Left lobe of liver (tissue), 2 donors: ENCODE results near the gene COG5. TPM values are rescaled to one million over a fixed set of nuclear protein-coding genes. Genes with fewer than 3 reads are reported as not detected.
"Not testable (repeated sequence)": the region's sequence is repeated elsewhere in the genome, so short reads cannot be mapped to it uniquely, and the experiment has no call there.

Experiments
- ATAC-seq: fragments of 200-7000 bp; cut with Tn5 transposase; one replicate; pipeline ENCODE4 v1.9.1; 2020; ENCODE audit warnings: mild to moderate bottlenecking, moderate library complexity
- DNase-seq: peaks from one replicate; pipeline ENCODE4 v3.0.0-alpha.2; 2020; ENCODE audit warnings: low spot score
- total RNA-seq: library from RNA; stranded (reverse); gene quantifications from one replicate; pipeline ENCODE4 v1.2.1, GENCODE V29; 2021
- donor health status: DM: no; HTN: no; CAD: no; lungs with moderate emphysema.
- donor health status: DM: no; HTN: yes; CAD: no.

COG5 gene
- total RNA-seq, 1 donor from 2014 or later, result 12.9 TPM

DNA sequence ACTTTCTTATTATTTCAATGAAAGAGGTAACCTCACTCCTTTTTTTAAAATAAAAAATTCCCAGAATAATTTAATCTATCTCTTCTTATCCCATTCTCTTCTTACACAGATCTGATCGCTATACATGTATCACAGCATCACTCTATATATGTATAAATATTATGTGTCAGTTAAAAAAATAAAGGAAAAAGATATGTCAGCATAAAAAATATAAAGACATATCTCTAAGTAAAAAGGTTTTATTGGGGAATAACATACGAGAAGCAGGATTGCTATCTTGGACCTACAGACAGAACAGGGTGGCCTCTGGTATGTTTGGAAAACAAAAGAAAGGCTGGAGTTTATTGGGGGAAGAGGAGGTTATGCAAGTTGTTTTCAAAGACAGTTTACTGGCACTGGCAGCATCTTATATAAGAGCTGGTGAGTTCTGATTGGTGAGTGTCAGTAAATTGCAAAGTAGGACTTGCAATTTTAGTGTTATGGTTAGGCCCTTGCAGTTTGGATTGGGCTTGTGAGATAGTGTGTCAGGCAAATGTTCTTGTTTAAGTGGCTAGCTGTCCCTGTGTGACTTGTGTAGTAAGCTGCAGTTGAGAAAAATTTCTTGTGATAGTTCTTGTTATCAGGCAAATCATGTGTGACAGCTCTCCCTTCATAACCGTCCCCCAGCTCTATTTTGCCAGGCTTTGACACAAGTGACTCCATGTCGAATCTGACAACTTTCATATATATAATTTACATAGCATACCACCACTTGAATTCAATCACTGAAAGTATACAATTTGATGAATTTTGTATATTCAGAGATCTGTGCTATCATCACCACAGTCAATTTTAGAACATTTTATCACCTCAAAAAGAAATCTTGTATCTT, 276.7 kb downstream of the COG5 start:
- ATAC-seq, result no peak
- no peak for DNase-seq

DNA sequence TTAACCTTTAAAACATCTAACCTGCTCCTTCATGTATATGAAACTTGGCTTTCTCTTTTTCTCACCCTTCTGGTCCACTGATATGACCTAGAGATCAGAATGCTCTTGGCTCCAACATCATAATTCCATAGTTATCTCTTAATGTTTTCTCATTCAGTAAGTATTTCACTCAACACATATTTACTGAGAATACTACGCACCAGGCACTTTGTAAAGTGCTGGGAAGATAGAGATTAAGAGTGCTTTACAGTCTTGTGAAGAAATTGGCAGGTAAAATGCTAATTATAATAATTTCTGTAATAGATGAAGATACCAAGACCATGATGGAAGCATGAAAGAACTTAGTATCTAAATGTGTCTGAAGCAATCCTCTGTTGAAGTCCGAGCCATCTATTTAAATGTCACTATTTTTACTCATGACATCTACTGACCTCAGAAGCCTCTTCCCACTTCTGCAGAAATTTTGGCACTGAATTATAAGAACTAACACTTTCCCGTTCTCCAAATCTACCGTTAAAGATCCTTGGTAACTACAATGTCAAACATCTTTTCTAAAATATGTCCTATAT, 278.7 kb downstream of the COG5 start:
- ATAC-seq (no peak), DNase-seq (no peak)

DNA sequence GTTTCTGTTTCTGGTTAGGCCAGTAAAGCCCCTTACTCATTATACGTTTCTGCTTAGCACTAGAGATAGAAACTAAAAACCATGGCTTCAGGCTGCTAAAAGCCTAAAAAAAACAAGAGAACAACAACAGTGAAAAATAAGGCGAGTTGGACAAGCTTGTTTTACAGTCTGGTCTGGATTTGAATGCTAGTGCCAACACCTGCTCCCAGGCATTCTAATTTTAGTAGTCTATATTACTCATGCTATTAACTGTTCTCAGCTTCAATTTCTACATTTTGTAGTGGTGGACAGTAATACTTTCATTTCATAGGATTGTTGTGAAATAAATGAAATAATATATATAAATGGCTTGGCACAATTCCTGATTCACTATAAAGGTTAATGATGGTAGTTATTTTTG, 286.4 kb downstream of the COG5 start:
- ATAC-seq, result no peak
- no peak for DNase-seq

DNA sequence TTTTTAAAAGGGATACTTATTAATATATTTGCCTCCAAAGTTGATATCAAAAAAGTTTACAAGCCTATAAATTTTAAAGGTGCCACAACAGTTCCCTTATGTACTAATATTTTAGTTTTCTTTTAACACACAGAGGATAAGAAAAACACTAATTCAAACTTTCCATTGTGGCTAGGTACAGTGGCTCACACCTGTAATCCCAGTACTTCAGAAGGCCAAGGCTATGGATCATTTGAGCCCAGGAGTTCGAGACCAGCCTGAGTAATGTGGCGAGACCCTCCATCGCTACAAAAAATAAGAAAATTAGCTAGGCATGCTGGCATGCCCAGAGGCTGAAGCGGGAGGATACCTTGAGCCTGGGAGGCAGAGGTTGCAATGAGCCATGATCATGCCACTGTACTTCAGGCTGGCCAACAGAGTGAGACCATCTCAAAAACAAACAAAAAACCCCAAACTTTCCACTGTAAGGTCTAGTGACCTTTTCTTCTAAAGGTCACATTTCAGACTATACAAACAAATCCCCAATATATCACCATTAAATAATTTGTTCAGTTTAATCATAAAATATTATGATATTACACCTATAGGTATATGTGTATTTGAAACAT, 287.4 kb downstream of the COG5 start:
- DNase-seq (no peak), ATAC-seq (no peak)

DNA sequence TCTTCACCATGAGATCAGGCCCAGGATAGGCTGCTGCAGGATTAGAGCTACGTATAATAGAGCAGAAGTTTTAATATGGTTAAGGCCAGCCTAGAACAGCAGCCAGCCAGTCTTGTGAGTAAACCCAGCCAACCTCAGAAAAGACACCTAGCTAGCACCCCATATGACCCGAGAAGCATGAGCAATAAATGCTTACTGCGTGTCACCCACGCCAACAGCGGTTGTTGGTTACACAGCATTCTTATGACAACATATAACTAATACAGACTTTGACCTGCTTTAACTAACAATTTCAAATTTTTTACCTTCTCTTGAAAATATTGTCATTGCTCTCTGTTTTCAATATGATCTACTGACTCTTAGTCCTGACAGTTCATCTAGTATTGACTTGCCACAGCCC, 289.2 kb downstream of the COG5 start:
- DNase-seq, result no peak

DNA sequence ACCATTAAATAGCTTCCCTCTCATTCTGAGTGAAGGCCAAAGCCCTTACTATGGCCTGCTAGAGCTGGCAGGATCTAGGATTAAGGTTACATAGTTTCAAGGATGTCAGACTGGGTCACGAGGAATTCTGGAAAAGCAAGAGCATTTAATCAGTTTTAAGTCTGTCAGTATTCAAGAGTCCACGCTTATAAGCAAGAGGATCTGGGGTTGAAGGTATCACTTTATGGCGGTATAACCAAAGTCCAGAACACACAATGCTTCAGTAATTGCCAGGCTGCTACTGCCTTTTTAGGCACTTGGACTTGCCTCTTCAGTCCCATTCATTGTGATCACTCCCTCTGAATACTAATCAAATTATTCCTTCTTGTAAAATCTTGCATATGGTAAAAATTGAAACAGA, 293.9 kb downstream of the COG5 start:
- DNase-seq, result no peak
- no peak for ATAC-seq

More for the DNA sequence above, 289.2 kb downstream of the COG5 start:
- ATAC-seq, result no peak

DNA sequence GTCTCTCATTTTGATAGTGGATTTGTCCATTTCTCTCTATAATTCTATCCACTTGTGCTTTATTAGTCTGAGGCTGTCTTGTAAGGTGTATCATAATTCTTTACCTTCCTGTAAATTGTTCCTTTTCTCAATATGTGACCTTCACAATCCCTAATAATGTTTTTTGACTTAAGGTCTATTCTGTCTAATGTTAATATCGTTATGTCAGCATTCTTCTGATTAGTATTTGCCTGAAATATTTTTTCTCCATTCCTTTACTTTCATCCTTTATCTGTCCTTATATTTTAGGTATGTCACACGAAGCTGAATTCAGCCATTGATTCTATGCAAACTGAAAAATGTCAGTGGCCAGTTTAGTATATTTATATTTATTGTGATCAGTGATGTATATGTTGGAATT, 295.1 kb downstream of the COG5 start:
- ATAC-seq, result no peak

DNA sequence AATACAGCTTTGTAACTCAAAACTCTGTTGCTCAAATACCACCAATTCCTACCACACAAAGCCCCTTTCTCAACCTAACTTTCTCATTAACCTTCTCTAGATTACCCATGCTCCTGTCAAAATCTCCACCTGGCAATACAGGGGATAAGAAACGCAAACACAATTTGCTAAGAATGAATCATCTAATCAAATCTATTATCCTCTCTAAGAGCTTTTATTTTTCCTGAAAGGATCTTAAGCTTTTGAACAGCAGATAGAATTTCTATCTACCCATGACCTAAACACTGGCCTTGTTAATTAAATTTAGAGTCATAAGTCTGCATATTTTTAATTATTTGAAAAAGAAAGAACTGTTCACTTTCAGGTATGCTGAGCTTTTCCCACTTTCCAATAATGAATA, 296.6 kb downstream of the COG5 start:
- ATAC-seq, result no peak
- no peak for DNase-seq

More for the DNA sequence above, 295.1 kb downstream of the COG5 start:
- DNase-seq, result no peak

DNA sequence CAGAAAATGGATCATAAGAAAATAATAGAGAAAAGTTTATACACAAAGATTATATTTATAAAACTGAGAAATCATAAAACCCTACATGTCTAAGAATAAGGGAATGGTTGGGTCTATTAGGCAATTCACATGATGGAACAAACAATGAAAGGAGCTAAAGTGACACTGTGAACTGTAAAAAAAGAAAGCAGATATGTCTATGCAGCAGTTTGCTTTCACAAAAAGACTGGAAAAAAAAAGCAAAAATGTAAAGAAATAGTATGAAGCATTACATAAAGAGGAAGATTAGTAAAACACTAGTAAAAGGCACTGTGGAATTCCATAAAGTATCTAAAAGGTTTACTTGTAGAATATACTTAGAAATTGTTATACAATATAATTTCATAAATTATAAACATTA, 299.0 kb downstream of the COG5 start:
- ATAC-seq (no peak), DNase-seq (no peak)

DNA sequence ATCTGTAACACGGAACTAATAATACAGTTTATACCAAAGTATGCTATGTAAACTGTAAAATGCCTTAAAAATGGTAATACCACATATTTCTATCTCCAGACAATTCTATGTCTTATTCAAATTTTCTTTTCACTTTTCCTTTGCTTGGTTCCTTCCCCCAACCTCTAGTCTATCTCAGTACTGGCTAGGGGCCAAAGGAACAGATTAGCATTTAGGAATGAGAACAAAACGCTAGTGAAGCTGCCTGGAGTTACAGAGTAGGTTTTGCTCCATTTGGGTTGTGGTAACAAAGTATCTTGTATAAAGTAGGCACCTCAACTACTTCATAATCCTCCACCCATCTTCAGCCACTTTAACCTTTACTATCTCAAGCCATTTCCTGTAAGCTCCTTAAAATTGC, 300.9 kb downstream of the COG5 start:
- DNase-seq, result no peak
- ATAC-seq, result no peak

DNA sequence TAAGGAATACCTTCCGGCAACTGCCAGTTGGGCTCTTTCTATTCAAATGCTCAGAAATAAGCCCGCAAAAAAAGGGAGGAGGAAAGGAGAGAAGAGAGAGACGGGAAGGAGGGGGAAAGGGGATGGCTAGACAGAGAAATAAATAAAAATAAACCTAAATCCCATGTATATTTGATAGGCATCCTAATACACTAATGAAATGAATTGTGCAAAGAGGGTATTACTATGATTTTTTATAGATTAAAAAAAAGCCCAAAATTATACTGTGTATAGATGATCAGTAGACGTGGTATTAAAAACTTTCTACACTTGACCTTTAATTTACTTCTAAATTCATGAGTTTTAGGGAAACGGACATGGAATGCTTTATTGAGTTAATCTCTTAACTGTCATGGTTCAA, 305.0 kb downstream of the COG5 start:
- ATAC-seq (no peak), DNase-seq (no peak)

DNA sequence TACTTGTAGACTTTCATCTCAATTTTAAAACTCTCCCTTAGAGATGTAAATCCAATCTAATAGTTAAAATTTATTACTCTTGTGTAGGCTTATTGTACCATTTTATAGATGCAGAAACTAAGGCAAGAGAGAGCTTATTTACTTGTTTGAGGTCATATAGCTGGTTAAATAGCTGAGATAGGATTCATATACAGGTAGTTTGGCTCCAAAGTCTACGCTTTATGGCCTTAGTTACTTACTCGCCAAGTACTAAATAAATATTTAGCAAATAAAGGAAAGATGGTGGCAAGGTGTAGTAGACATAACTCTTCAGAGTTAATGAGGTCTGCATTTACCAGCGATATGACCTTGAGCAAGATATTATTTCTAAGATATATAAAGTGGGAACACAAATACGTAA, 308.1 kb downstream of the COG5 start:
- DNase-seq (no peak), ATAC-seq (no peak)

DNA sequence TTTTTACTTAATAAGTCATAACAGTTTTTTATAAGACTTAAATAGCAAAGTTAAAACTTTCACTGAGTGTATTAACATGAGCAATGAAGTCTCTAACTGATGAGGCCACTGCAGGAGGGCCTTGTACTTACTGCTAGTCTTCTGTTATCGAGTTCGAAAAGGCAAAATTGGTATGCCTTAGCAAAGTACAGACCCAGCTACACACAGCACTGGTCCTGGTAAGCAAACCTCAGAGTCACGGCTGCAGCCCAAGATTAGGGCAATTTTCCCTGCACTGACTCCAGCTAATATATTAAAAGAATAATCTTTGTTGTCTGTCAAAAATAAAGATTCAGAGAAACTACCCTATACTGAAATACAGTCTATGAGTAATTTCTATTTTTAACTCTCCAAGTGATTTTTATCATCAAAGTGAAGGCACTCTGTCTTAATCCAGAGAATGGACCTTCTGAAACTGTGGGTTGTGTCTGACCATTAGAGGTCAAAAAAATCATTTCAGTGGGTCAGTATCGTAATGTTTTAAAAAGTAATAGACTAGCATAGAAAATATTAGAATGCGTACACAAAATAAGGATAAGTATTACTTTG, 309.2 kb downstream of the COG5 start:
- ATAC-seq (no peak), DNase-seq (no peak)

DNA sequence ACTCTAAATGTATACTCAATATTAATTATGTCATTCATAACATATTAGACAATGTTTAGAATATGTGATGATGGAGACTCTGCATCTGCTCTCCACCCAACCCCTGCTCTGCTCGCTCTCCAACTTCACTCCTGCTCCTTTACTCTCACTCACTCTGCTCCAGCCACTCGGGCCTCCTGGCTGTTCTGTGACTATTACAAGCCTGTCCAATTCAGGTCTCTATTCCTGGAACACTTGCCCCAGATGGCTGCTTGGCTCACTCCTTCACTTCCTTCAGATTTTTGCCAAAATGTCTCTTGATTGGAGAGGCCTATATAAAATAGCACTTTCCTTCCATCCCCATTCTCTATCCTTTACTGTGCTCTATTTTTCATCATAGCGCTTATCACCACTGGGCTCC, 310.1 kb downstream of the COG5 start:
- ATAC-seq (no peak), DNase-seq (no peak)

DNA sequence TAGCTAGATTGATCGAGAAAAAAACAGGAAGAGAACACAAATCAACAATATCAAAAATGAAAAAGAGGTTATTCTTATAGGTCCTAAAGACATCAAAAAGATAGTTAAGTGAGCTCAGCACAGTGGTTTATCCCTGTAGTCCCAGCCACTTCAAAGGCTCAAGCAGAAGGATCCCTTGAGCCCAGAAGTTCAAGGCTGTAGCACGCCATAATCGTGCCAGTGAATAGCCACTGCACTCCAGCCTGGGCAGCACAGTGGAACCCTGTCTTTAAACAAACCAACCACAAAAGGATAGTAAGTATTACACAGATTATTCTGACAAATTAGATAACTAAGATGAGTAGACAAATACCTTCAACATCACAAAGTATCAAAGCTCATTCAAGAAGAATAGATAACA, 311.8 kb downstream of the COG5 start:
- no peak for ATAC-seq

DNA sequence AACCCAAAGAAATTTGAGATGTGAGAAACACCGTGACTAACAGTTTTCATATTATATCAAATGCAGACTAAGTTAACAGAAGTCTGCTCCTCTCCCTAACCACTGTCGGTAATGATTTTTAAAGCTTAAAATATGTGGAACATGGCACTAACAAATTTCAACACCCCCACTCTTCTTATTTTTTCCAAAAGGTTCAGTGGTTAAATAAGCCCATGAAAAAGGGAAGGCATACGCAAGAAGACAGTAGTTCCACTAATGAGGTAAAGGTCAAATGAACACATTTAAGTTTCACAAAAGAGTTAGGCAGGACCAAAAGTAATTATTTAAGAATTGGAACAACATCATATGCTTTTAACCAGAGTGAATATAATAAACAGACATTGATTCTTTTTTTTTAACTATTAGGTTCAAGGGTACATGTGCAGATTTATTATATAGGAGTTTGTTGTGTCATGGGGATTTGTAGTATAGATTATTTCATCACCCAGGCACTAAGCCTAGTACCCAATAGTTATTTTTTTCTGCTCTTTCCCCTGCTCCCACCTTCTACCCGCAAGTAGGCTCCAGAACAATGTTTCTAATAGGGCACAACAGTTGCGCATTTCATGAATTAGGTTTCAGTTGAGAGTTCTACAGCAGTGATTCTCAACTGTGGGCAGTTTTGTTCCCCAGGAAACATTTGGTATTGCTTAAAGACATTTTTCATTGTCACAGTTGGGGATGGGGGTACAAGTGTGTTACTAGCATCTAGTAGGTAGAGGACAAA, 315.0 kb downstream of the COG5 start:
- no peak for DNase-seq

More for the DNA sequence above, 311.8 kb downstream of the COG5 start:
- DNase-seq, result no peak

DNA sequence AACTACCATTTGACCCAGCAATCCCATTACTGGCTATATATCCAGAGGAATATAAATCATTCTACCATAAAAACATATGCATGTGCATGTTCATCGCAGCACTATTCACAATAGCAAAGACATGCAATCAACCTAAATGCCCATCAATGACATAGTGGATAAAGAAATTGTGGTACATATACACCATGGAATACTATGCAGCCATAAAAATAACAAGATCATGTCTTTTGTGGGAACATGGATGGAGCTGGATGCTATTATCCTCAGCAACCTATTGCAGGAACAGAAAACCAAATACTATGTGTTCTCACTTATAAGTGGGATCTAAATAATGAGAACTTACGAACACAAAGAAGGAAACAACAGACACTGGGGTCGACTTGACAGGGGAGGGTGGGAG, 316.9 kb downstream of the COG5 start:
- ATAC-seq, DNase-seq: not testable (repeated sequence)

More for the DNA sequence above, 315.0 kb downstream of the COG5 start:
- ATAC-seq, result no peak

DNA sequence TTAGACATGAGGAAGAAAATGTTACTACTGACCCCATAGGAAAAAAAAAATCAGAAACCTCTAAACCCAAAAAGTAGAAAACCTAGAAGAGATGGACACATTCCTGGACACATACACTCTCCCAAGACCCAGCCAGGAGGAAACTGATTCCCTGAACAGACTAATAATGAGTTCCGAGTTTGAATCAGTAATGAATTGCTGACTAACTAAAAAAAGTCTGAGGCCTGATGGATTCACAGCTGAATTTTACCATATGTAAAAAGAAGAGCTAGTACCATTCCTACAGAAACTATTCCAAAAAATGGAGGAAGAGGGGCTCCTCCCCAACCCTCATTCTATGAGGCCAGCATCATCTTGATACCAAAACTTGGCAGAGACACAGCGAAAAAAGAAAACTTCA, 319.1 kb downstream of the COG5 start:
- no peak for DNase-seq
- no peak for ATAC-seq

DNA sequence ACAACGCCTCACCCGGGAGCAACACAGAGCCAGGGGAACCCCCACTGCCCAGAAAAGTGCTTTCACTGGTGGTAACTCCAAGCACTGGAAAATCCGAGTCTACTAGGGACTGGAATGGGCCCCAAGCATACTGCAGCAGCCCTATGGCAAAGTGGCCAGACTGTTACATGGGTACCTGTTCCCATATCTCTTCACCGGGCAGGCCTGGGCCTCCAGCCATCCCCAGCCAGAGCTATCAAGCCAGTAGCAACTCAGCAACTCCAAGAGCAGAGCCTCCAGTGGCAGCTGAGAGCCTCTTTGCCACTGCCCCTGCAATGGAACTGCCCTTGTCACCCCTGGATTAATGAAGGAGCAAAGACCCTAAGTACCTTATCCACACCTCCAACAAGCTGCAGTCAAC, 321.5 kb downstream of the COG5 start:
- DNase-seq (no peak), ATAC-seq (no peak)

DNA sequence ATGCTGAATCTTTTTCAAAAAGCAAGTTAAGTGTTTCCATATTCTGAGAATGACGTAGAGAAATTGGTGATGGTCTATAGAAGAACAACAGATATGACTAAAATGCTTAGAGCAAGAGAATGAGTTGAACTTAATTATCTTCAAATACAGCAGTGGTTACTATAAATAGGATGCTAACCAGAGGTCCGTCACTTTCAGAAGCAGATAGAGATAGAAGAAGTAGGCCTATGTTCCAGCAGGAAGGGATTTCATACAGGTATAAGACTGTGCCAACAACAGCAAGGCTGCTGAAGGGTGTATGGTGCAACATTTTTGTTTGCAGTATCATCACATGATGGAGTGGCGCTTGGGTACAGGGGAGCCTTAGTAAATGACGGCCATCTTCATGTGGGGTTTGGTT, 326.3 kb downstream of the COG5 start:
- no peak for DNase-seq
- no peak for ATAC-seq

DNA sequence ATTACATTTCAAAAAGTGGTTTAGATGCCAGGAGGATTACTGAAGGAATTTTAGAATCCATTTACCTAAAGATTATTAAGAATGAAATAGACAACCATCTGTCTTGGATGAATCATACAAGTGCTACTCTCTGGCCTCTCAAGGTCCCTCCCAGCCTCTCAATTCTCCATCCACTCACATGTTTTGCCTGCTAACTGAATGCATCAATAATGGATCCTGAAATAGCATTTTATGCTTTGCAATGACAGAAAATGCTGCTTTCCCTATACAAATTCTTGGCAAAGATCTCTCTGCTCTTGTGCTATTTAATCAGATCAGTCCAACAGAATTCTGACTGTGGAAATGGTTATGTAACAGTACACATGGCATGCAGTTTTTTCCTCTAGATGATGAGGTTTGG, 326.9 kb downstream of the COG5 start:
- no peak for DNase-seq
- no peak for ATAC-seq
